ENCODE data around the gene ARHGAP26. TPM values are rescaled to one million over a fixed set of nuclear protein-coding genes. Genes with fewer than 3 reads are reported as not detected.

ARHGAP26 gene
- total RNA-seq, 1 donor from 2014 or later, result 18.7 TPM

GRCh38 chr5:142929587-142929986 is 159.4 kb downstream of the ARHGAP26 start:
- H3K36me3 Mint-ChIP-seq, result peaks cover 3% of the 10 kb centered on the region
- H3K27ac Mint-ChIP-seq, result no peak overlapping the region
- H3K27me3 Mint-ChIP-seq, result no peaks in the 10 kb centered on the region
- no peak for DNase-seq (ENCODE audit: extremely low spot score, unreplicated experiment)
- no peak overlapping the region for H3K4me3 Mint-ChIP-seq
- H3K4me1 Mint-ChIP-seq (ENCODE audit: unreplicated experiment), result peaks cover 34% of the 10 kb centered on the region
- no peak for TF ChIP-seq CTCF (conservative IDR thresholded peaks at IDR 0.05)
- H3K9me3 Mint-ChIP-seq, result peaks cover 5% of the 10 kb centered on the region

GRCh38 chr5:142930395-142931110 is 160.4 kb downstream of the ARHGAP26 start:
- Mint-ChIP-seq H3K27me3 (no peaks in the 10 kb centered on the region), H3K27ac (no peak overlapping the region), H3K4me3 (no peak overlapping the region), H3K4me1 (ENCODE audit: unreplicated experiment) (peaks cover 31% of the 10 kb centered on the region), H3K9me3 (peaks cover 5% of the 10 kb centered on the region), H3K36me3 (peaks cover 3% of the 10 kb centered on the region)
- no peak for TF ChIP-seq CTCF (conservative IDR thresholded peaks at IDR 0.05)
- no peak for DNase-seq (ENCODE audit: extremely low spot score, unreplicated experiment)

GRCh38 chr5:142931896-142932686 is 161.9 kb downstream of the ARHGAP26 start:
- no peaks in the 10 kb centered on the region for H3K27me3 Mint-ChIP-seq
- no peak overlapping the region for H3K27ac Mint-ChIP-seq
- no peak for TF ChIP-seq CTCF (conservative IDR thresholded peaks at IDR 0.05)
- no peak overlapping the region for H3K4me3 Mint-ChIP-seq
- H3K36me3 Mint-ChIP-seq, result peaks cover 3% of the 10 kb centered on the region
- H3K4me1 Mint-ChIP-seq (ENCODE audit: unreplicated experiment), result peaks cover 25% of the 10 kb centered on the region
- no peak for DNase-seq (ENCODE audit: extremely low spot score, unreplicated experiment)
- H3K9me3 Mint-ChIP-seq, result peaks cover 5% of the 10 kb centered on the region

GRCh38 chr5:142934051-142934762 is 164.0 kb downstream of the ARHGAP26 start:
- no peak overlapping the region for H3K4me3 Mint-ChIP-seq
- peaks cover 3% of the 10 kb centered on the region for H3K36me3 Mint-ChIP-seq
- H3K27ac Mint-ChIP-seq, result no peak overlapping the region
- DNase-seq (ENCODE audit: extremely low spot score, unreplicated experiment), result no peak
- H3K9me3 Mint-ChIP-seq, result peaks cover 5% of the 10 kb centered on the region
- peaks cover 32% of the 10 kb centered on the region for H3K4me1 Mint-ChIP-seq (ENCODE audit: unreplicated experiment)
- TF ChIP-seq CTCF (conservative IDR thresholded peaks at IDR 0.05), result no peak
- H3K27me3 Mint-ChIP-seq, result no peaks in the 10 kb centered on the region

GRCh38 chr5:142935014-142935413 is 164.8 kb downstream of the ARHGAP26 start:
- peaks cover 5% of the 10 kb centered on the region for H3K9me3 Mint-ChIP-seq
- no peak overlapping the region for H3K27ac Mint-ChIP-seq
- peaks cover 3% of the 10 kb centered on the region for H3K36me3 Mint-ChIP-seq
- no peak for TF ChIP-seq CTCF (conservative IDR thresholded peaks at IDR 0.05)
- H3K4me1 Mint-ChIP-seq (ENCODE audit: unreplicated experiment), result peaks cover 26% of the 10 kb centered on the region
- DNase-seq (ENCODE audit: extremely low spot score, unreplicated experiment), result no peak
- H3K4me3 Mint-ChIP-seq, result no peak overlapping the region
- H3K27me3 Mint-ChIP-seq, result no peaks in the 10 kb centered on the region

All from type B pancreatic cell (in vitro differentiated cells).